WERI-Rb-1 (cell line): ENCODE measurements around the gene PWP2.

Experiments used
- DNase-seq: peaks from one replicate; pipeline ENCODE4 v3.0.0-alpha.2; 2020
- H3K27ac ChIP-seq: fragments of 250-450 bp; sonication (Bioruptor Pico); 2 replicates; pipeline ENCODE4 v1.5.1; 2020; ENCODE audit warnings: mild to moderate bottlenecking, moderate library complexity
- H3K27me3 ChIP-seq: fragments of 250-450 bp; sonication (Bioruptor Pico); 2 replicates; pipeline ENCODE4 v1.5.1; 2021; ENCODE audit warnings: mild to moderate bottlenecking, low read depth, moderate library complexity; ENCODE audit not compliant: insufficient read depth, severe bottlenecking
- H3K36me3 ChIP-seq: fragments of 250-450 bp; sonication (Bioruptor Pico); 2 replicates; pipeline ENCODE4 v1.5.1; 2020; ENCODE audit warnings: mild to moderate bottlenecking, moderate library complexity
- H3K4me3 ChIP-seq: 2 replicates; pipeline ENCODE4 v1.5.1; 2011; ENCODE audit warnings: low read depth, mild to moderate bottlenecking, control low read depth, low read length
- H3K9me3 ChIP-seq: fragments of 250-450 bp; sonication (Bioruptor Pico); 2 replicates; pipeline ENCODE4 v1.5.1; 2021; ENCODE audit warnings: mild to moderate bottlenecking, moderate library complexity; ENCODE audit not compliant: severe bottlenecking
- TF ChIP-seq, protein P1 (sequence below): IDR thresholded peaks from 2 replicates; pipeline ENCODE4 v1.5.1; 2011; ENCODE audit warnings: low read depth, mild to moderate bottlenecking, control low read depth, inconsistent platforms, low read length

PWP2 gene

DNA sequence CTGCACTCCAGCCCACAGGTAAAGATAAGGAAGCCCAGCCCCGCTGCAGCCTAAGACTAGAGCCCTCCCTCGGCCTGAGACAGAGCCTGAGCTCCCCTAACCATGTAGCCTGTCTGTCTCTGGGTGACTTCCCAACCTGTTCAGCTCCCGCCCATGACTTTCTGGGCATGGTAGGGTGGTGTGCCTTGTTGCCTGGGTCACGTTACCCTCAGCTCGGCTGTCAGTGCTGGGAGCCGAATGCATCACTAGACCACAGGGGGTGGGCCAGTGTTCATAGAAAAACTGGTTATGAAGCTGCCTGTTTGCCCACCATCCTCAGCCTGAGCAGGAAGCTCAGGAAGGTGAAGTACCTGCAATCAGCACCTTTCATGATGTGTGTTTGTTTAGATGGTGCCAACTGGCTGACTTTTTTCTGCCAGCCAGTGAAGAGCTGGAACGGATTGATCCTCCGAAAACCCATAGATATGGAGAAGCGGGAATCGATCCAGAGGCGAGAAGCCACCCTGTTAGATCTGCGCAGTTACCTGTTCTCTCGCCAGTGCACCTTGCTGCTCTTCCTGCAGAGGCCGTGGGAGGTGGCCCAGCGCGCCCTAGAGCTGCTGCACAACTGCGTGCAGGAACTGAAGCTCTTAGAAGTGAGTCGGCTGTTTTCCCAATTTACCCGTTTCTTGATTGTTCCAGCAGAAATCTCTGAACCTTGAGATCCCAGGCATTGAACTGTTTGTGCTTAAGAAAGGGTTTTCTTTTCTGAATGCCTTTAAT, 43.9 kb upstream of the PWP2 start:
- Histone ChIP-seq H3K36me3 (peaks cover 57% of the 10 kb centered on the region), H3K9me3 (no peaks in the 10 kb centered on the region), H3K4me3 (no peak overlapping the region), H3K27me3 (no peaks in the 10 kb centered on the region), H3K27ac (no peak overlapping the region)
- no peak for DNase-seq
- TF ChIP-seq, protein P1, sequence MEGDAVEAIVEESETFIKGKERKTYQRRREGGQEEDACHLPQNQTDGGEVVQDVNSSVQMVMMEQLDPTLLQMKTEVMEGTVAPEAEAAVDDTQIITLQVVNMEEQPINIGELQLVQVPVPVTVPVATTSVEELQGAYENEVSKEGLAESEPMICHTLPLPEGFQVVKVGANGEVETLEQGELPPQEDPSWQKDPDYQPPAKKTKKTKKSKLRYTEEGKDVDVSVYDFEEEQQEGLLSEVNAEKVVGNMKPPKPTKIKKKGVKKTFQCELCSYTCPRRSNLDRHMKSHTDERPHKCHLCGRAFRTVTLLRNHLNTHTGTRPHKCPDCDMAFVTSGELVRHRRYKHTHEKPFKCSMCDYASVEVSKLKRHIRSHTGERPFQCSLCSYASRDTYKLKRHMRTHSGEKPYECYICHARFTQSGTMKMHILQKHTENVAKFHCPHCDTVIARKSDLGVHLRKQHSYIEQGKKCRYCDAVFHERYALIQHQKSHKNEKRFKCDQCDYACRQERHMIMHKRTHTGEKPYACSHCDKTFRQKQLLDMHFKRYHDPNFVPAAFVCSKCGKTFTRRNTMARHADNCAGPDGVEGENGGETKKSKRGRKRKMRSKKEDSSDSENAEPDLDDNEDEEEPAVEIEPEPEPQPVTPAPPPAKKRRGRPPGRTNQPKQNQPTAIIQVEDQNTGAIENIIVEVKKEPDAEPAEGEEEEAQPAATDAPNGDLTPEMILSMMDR: no peak

DNA sequence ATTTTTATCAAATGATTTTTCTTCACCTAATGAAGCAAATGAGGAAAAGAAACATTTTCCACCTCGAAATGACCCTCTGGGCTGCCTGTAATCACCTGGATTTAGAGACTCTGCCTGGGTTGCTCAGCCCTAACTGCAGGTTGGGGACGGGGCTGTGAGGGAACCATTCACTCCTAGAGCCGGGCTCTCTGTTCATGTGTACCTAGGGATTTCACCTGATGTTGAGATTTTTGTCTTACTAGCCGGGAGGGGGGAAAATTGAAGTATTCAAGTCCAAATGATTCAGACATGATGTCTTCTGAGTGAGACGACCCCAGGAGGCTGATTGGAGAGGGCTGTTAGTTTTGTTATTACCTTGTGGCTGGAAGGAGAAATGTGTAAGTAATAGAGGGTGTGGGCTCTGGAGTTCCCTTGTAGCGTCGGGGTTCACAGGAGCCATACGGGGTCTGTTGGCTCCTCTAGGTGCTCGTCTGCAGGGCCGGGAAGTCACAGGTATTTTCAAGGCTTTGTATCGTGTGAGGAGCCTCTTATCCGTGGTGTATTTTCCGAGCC, 42.3 kb upstream of the PWP2 start:
- H3K9me3 ChIP-seq: no peaks in the 10 kb centered on the region
- peaks cover 58% of the 10 kb centered on the region for H3K36me3 ChIP-seq
- no peak overlapping the region for H3K27ac ChIP-seq
- TF ChIP-seq, protein P1: no peak
- no peak for DNase-seq
- H3K4me3 ChIP-seq: no peak overlapping the region
- H3K27me3 ChIP-seq: no peaks in the 10 kb centered on the region

DNA sequence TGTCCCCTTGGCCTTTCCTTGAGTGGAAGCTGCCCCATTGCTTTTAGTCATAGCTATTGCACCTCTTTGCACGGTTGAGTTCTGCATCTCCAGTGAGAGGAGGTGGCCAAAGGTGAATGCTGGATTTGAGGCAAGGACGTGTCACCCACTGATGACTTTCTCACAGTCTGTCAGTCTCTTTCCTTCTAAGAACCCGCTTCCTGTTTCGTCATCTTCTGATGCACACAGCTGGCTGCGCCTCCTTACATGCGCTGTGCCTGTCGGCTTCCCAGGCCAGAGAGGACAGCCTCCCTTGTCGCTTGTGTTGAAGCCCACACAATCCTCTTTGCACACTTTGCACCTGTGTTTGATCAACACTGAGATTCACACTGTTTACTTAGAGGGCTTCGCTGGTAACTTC, 41.8 kb upstream of the PWP2 start:
- no peaks in the 10 kb centered on the region for H3K27me3 ChIP-seq
- no peak for DNase-seq
- H3K27ac ChIP-seq: no peak overlapping the region
- TF ChIP-seq, protein P1: no peak
- H3K9me3 ChIP-seq: no peaks in the 10 kb centered on the region
- H3K36me3 ChIP-seq: peaks cover 57% of the 10 kb centered on the region
- no peak overlapping the region for H3K4me3 ChIP-seq

DNA sequence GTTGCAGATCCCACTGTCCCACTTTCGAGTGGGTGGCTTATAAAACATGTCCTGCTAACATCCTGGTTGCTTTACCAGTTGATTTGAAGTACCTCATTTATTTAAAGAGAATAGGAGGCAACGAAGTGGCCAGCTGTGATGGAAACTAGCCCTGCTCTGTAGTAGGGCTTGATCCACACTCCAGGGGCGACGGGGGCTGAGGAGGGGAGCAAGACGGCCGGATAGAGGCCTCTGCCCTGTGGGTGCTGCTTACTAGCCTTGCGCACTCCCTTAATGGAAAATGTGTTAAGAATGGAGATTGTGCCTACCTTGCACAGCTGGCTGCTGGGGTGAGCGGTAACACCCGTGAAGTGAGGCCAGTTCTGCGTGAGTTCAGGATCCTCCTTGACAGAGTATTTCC, 41.1 kb upstream of the PWP2 start:
- H3K36me3 ChIP-seq: peaks cover 55% of the 10 kb centered on the region
- H3K27ac ChIP-seq: no peak overlapping the region
- TF ChIP-seq, protein P1: no peak
- no peaks in the 10 kb centered on the region for H3K9me3 ChIP-seq
- no peak for DNase-seq
- H3K27me3 ChIP-seq: no peaks in the 10 kb centered on the region
- H3K4me3 ChIP-seq: no peak overlapping the region

DNA sequence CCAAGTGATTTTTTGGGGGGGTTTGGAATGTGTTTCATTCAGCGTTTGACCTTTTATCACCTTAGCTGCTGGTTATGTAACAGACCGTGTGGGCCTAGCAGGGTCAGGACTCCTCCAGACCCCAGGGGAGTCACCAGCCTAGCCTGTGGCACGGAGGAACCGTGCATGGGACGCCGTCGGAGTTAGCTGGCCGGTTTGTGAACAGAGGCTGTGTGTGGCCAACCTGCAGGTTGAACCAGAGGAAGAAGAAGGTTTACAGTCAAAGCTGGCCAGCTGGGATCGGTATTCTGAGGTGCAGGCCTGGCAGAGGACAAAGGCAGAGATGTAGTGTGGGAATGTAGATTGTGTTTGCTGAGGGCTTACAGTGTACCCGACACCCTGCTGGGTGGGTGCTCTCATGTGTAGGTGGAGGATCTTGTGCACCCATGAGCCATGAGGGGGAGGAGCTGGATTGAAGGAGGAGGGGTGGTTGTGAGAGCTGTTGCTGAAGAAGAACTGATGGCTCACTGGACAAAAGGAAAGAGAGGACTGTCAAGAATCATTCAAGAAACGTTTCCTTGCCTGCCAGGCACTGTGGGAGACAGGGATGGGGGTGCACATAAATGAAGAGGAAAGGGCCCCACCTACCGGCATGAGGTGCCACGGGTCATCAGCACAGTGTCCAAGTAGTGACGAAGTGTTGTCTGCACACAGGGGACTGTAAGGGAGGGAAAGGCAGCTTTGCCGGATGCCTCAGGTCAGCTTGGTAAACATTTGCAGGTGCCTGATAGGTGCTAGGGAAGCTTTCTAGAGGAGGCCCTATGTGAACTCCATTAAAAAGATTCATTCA, 40.0 kb upstream of the PWP2 start:
- Histone ChIP-seq H3K27ac (no peak overlapping the region), H3K4me3 (no peak overlapping the region), H3K27me3 (no peaks in the 10 kb centered on the region), H3K36me3 (peaks cover 56% of the 10 kb centered on the region), H3K9me3 (no peaks in the 10 kb centered on the region)
- TF ChIP-seq, protein P1: peak; percentile 69
- DNase-seq: peak; percentile 66
